Osteocyte (in vitro differentiated cells): ENCODE results near the gene ZNF367. TPM values are rescaled to one million over a fixed set of nuclear protein-coding genes. Genes with fewer than 3 reads are reported as not detected.
A peak's percentile ranks its signal among the peaks of the same experiment; 100 is the strongest.

Experiments
- DNase-seq: peaks from one replicate; pipeline ENCODE4 v3.0.0; 2021; ENCODE audit warnings: mixed read lengths; ENCODE audit not compliant: unreplicated experiment; ENCODE audit errors: extremely low spot score
- H3K27ac Mint-ChIP-seq: one replicate; pipeline ENCODE4 v1.8.0; 2021; ENCODE audit warnings: mild to moderate bottlenecking, mixed read lengths; ENCODE audit not compliant: unreplicated experiment
- H3K27me3 Mint-ChIP-seq: one replicate; pipeline ENCODE4 v1.8.0; 2021; ENCODE audit warnings: mixed read lengths; ENCODE audit not compliant: unreplicated experiment
- H3K36me3 Mint-ChIP-seq: one replicate; pipeline ENCODE4 v1.8.0; 2021; ENCODE audit warnings: mixed read lengths; ENCODE audit not compliant: unreplicated experiment
- H3K4me1 Mint-ChIP-seq: one replicate; pipeline ENCODE4 v1.8.0; 2021; ENCODE audit warnings: mixed read lengths; ENCODE audit not compliant: unreplicated experiment
- H3K4me3 Mint-ChIP-seq: one replicate; pipeline ENCODE4 v1.8.0; 2021; ENCODE audit warnings: mild to moderate bottlenecking, moderate library complexity, mixed read lengths; ENCODE audit not compliant: unreplicated experiment
- H3K9me3 Mint-ChIP-seq: one replicate; pipeline ENCODE4 v1.8.0; 2021; ENCODE audit warnings: mixed read lengths; ENCODE audit not compliant: unreplicated experiment
- total RNA-seq: library from RNA; stranded (reverse); gene quantifications from 2 replicates; pipeline ENCODE4 v1.2.1, GENCODE V29; 2021
- TF ChIP-seq, protein P1 (sequence below): fragments of 200-600 bp; sonication (generic); IDR thresholded peaks from 2 replicates; pipeline ENCODE4 v1.5.0; 2021; ENCODE audit warnings: antibody characterized with exemption, mild to moderate bottlenecking, moderate library complexity

Gene ZNF367
- total RNA-seq, 1 donor from 2014 or later, result 2.3 TPM

DNA sequence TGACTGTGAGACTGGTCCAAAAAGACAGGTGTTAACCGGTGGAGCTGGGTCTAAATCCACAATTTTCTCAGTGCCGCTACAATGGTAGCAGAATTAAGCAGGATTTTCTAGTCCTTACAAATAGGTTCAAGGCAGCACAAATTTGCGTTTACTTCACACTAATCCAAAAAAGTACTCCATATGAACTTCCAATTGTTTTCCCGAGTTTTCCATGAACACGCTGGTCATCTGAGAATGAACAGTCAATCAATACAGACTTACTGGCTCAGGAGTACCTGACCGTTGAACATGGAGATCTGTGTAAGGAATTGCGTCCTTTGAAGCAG is 35.4 kb downstream of the ZNF367 start:
- TF ChIP-seq, protein P1, sequence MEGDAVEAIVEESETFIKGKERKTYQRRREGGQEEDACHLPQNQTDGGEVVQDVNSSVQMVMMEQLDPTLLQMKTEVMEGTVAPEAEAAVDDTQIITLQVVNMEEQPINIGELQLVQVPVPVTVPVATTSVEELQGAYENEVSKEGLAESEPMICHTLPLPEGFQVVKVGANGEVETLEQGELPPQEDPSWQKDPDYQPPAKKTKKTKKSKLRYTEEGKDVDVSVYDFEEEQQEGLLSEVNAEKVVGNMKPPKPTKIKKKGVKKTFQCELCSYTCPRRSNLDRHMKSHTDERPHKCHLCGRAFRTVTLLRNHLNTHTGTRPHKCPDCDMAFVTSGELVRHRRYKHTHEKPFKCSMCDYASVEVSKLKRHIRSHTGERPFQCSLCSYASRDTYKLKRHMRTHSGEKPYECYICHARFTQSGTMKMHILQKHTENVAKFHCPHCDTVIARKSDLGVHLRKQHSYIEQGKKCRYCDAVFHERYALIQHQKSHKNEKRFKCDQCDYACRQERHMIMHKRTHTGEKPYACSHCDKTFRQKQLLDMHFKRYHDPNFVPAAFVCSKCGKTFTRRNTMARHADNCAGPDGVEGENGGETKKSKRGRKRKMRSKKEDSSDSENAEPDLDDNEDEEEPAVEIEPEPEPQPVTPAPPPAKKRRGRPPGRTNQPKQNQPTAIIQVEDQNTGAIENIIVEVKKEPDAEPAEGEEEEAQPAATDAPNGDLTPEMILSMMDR, result no peak
- peaks cover 11% of the 10 kb centered on the region for H3K36me3 Mint-ChIP-seq
- no peaks in the 10 kb centered on the region for H3K27me3 Mint-ChIP-seq
- DNase-seq, result no peak
- H3K4me3 Mint-ChIP-seq, result peak overlapping the region; percentile 86
- no peaks in the 10 kb centered on the region for H3K9me3 Mint-ChIP-seq
- peaks cover 43% of the 10 kb centered on the region for H3K4me1 Mint-ChIP-seq
- H3K27ac Mint-ChIP-seq, result peak overlapping the region; percentile 83

GRCh38 chr9:96382175-96382574 is 36.0 kb downstream of the ZNF367 start:
- Mint-ChIP-seq H3K27ac (peak overlapping the region; percentile 83), H3K27me3 (no peaks in the 10 kb centered on the region), H3K9me3 (no peaks in the 10 kb centered on the region), H3K4me3 (no peak overlapping the region), H3K36me3 (peaks cover 11% of the 10 kb centered on the region), H3K4me1 (peaks cover 50% of the 10 kb centered on the region)
- TF ChIP-seq, protein P1, result no peak
- peak; percentile 23 for DNase-seq

- no peak overlapping the region for H3K27ac Mint-ChIP-seq
- H3K4me1 Mint-ChIP-seq, result peaks cover 54% of the 10 kb centered on the region
- no peaks in the 10 kb centered on the region for H3K9me3 Mint-ChIP-seq
- H3K4me3 Mint-ChIP-seq, result no peak overlapping the region
- H3K27me3 Mint-ChIP-seq, result no peaks in the 10 kb centered on the region
- TF ChIP-seq, protein P1, result no peak
- peak; percentile 25 for DNase-seq
- peaks cover 11% of the 10 kb centered on the region for H3K36me3 Mint-ChIP-seq
Observed at GRCh38 chr9:96381696-96382095, 36.5 kb downstream of the ZNF367 start.

GRCh38 chr9:96381125-96381524 is 37.0 kb downstream of the ZNF367 start:
- no peaks in the 10 kb centered on the region for H3K27me3 Mint-ChIP-seq
- H3K4me1 Mint-ChIP-seq, result peaks cover 55% of the 10 kb centered on the region
- H3K4me3 Mint-ChIP-seq, result peak overlapping the region; percentile 22
- DNase-seq, result peak; percentile 44
- H3K36me3 Mint-ChIP-seq, result peaks cover 11% of the 10 kb centered on the region
- TF ChIP-seq, protein P1, result no peak
- peak overlapping the region; percentile 24 for H3K27ac Mint-ChIP-seq
- no peaks in the 10 kb centered on the region for H3K9me3 Mint-ChIP-seq

GRCh38 chr9:96379461-96379860 is 38.7 kb downstream of the ZNF367 start:
- Mint-ChIP-seq H3K27me3 (no peaks in the 10 kb centered on the region), H3K9me3 (no peaks in the 10 kb centered on the region), H3K4me1 (peaks cover 52% of the 10 kb centered on the region), H3K36me3 (peaks cover 11% of the 10 kb centered on the region), H3K27ac (no peak overlapping the region), H3K4me3 (no peak overlapping the region)
- DNase-seq, result no peak
- TF ChIP-seq, protein P1, result no peak
